OCI-LY7 (cell line): Measurements from ENCODE around the gene EIF3K.
"Not testable (repeated sequence)": the region's sequence is repeated elsewhere in the genome, so short reads cannot be mapped to it uniquely, and the experiment has no call there.

Experiments used
- EZH2phosphoT487 ChIP-seq: fragments of 200-600 bp; sonication (generic); IDR thresholded peaks from 2 replicates; pipeline ENCODE4 v1.6.1; 2018; ENCODE audit warnings: low read depth, borderline replicate concordance, mild to moderate bottlenecking, mixed run types, antibody characterized with exemption, low read length, moderate library complexity, mixed read lengths
- TF ChIP-seq, protein P1 (sequence below): fragments of 200-600 bp; sonication (generic); conservative IDR thresholded peaks from 2 replicates; pipeline ENCODE4 v1.5.1; 2014; ENCODE audit warnings: mild to moderate bottlenecking, antibody characterized with exemption, low read length, moderate library complexity, mixed read lengths

DNA sequence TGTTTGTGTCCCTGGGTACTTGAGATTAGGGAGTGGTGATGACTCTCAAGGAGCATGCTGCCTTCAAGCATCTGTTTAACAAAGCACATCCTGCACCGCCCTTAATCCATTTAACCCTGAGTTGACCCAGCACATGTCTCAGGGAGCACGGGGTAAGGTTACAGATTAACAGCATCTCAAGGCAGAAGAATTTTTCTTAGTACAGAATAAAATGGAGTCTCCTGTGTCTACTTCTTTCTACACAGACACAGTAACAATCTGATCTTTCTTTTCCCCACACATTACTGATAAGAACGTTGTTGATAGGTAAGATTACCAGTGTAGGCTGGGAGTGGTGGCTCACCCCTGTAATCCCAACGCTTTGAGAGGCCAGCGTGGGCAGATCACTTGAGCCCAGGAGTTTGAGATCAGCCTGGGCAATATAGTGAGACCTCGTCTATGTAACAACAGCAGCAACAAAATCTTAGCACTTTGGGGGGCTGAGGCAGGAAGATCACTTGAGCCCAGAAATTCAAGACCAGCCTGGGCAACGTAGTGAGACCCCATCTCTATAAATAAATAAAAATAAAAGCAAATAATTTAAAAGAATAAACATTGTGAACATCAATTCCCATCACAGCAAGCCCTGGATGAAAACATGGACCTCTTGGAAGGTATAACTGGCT is 13.0 kb downstream of the EIF3K start:
- TF ChIP-seq, protein P1, sequence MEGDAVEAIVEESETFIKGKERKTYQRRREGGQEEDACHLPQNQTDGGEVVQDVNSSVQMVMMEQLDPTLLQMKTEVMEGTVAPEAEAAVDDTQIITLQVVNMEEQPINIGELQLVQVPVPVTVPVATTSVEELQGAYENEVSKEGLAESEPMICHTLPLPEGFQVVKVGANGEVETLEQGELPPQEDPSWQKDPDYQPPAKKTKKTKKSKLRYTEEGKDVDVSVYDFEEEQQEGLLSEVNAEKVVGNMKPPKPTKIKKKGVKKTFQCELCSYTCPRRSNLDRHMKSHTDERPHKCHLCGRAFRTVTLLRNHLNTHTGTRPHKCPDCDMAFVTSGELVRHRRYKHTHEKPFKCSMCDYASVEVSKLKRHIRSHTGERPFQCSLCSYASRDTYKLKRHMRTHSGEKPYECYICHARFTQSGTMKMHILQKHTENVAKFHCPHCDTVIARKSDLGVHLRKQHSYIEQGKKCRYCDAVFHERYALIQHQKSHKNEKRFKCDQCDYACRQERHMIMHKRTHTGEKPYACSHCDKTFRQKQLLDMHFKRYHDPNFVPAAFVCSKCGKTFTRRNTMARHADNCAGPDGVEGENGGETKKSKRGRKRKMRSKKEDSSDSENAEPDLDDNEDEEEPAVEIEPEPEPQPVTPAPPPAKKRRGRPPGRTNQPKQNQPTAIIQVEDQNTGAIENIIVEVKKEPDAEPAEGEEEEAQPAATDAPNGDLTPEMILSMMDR: not testable (repeated sequence)
- TF ChIP-seq EZH2phosphoT487: not testable (repeated sequence)
